ENCODE data around the gene LSR.

The LSR gene

DNA sequence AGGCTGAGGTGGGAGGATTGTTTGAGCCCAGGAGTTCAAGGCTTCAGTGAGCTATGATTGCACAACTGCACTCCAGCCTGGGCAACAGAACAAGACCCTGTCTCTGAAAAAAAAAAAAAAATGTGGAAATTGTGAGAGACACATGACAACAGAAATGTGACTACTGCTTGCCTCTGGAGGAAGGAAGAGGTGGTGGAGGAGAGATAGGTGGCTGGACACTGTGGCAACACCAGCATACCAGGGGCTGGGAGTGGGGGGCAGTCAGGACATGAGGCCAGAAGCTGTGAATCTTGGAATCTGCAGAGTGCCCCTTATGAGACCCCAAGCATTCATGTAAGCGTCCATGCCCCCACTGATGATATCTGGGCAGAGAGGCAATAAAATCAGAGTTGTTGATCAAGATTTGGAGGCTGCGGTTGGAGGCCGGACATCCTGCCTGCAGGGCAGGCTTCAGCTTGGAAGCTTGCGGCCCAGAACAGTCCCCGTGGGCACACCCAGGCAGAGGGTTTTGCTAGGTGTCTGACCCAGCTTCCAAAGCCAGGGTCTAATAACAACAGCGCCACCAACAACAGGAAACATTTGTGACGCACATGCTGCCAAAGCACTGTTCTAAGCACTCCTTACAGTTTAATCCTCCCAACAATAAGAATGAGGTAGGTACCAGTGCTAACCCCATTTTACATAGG is 37.1 kb upstream of the LSR start:
- H3K27me3 ChIP-seq: no peaks in the 10 kb centered on the region
- peaks cover 3% of the 10 kb centered on the region for H3K4me1 ChIP-seq
- no peaks in the 10 kb centered on the region for H3K36me3 ChIP-seq
- TF ChIP-seq, protein P1, sequence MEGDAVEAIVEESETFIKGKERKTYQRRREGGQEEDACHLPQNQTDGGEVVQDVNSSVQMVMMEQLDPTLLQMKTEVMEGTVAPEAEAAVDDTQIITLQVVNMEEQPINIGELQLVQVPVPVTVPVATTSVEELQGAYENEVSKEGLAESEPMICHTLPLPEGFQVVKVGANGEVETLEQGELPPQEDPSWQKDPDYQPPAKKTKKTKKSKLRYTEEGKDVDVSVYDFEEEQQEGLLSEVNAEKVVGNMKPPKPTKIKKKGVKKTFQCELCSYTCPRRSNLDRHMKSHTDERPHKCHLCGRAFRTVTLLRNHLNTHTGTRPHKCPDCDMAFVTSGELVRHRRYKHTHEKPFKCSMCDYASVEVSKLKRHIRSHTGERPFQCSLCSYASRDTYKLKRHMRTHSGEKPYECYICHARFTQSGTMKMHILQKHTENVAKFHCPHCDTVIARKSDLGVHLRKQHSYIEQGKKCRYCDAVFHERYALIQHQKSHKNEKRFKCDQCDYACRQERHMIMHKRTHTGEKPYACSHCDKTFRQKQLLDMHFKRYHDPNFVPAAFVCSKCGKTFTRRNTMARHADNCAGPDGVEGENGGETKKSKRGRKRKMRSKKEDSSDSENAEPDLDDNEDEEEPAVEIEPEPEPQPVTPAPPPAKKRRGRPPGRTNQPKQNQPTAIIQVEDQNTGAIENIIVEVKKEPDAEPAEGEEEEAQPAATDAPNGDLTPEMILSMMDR (IDR thresholded peaks at IDR 0.05; ENCODE audit: low read depth, low read length): no peak
- no peaks in the 10 kb centered on the region for H3K9me3 ChIP-seq
- H3K4me3 ChIP-seq (ENCODE audit: low read depth, low read length): no peak overlapping the region
- DNase-seq: no peak

DNA sequence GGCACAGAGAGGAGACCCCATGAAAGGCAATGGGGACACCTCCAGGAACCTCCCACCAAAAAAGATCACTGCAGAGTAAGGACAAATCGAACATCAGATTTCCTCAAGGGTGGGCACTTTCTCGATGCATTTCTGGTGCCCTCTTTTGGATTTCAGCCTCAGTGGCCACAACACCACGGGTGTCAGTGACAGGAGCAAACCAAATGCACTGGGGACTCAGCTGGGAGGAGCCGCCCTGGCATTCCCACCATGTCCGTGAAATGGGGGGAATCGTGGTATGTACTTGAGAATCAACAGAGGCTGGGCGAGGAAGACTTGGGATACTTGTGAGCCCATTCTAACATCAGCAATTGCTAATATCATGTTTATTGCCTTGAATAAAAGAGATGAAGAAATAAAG is 36.6 kb upstream of the LSR start:
- TF ChIP-seq, protein P1 (IDR thresholded peaks at IDR 0.05; ENCODE audit: low read depth, low read length): no peak
- no peak for DNase-seq
- H3K4me3 ChIP-seq (ENCODE audit: low read depth, low read length): no peak overlapping the region
- peaks cover 3% of the 10 kb centered on the region for H3K4me1 ChIP-seq
- H3K36me3 ChIP-seq: no peaks in the 10 kb centered on the region
- H3K27me3 ChIP-seq: no peaks in the 10 kb centered on the region
- no peaks in the 10 kb centered on the region for H3K9me3 ChIP-seq

DNA sequence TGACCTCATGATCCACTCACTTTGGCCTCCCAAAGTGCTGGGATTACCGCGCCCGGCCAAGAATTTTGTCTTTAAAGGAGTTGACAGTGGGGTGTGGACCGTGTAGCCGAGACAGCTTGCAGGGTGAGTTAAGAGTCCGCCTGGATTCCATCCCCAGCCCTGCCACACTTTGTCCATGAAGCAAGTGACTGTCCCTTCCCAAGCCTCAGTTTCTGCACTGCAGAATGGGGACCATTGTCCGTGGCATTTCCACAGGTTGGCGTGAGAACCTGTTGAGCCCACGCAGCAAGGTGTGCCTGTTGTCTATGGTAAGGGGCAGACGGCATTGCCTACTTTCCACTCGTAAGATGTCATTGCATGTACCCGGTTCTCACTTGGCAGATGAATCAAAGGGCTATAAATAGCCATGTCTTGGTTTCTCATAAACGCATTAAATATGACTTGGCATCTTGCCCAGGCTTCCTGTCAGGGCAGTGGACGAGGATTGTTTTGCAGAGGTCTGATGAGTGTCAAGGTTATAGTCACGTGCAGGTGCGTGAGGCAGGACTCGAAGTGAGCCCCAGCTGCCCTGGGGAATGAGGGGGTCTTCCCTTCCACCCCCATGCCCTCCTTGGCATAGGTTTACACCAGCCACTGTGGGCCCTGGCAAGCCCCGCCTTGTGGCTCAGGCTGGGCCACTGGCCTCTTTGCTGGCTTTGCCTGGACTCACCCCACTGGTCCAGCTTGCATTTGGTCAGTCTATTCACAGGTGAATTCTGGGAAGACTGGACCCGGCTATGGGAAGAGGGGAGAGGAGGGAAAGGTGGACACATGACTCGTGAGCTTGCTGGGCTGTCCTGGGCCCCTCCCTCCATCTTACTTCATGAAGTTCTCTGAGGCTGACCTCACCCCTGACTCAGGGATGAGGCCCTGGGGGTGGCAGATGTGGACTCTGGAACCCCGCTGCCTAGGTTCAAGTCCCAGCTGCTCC is 34.9 kb upstream of the LSR start:
- H3K9me3 ChIP-seq: no peaks in the 10 kb centered on the region
- no peaks in the 10 kb centered on the region for H3K27me3 ChIP-seq
- TF ChIP-seq, protein P1 (IDR thresholded peaks at IDR 0.05; ENCODE audit: low read depth, low read length): no peak
- peak; percentile 77 for DNase-seq
- H3K4me3 ChIP-seq (ENCODE audit: low read depth, low read length): peak overlapping the region; percentile 12; the same call in 1 of the 2 replicates
- H3K4me1 ChIP-seq: peaks cover 3% of the 10 kb centered on the region
- H3K36me3 ChIP-seq: no peaks in the 10 kb centered on the region

DNA sequence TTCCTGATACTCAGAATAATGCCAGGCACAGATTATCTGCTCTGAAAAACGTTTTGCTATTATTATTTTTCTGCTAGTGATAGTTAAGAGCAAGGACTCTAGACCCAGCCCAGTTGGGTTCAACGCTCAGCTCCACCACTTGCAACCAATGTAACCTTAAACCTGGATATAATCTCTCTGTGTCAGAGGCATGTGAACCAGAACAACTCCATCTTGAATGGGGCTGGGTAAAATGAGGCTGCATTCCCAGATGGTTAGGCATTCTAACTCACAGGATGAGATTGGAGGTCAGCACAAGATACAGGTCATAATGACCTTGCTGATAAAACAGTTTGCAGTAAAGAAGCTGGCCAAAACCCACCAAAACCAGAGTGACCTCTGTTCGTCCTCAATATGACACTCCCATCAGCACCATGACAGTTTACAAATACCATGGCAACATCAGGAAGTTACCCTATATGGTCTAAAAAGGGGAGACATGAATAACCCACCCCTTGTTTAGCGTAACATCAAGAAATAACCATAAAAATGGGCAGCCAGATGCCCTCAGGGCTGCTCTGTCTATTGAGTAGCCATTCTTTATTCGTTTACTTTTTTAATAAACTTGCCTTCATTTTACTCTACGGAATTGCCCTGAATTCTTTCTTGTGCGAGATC is 33.9 kb upstream of the LSR start:
- Histone ChIP-seq H3K4me3 (ENCODE audit: low read depth, low read length) (no peak overlapping the region), H3K27me3 (no peaks in the 10 kb centered on the region), H3K4me1 (peaks cover 3% of the 10 kb centered on the region), H3K9me3 (no peaks in the 10 kb centered on the region), H3K36me3 (no peaks in the 10 kb centered on the region)
- no peak for DNase-seq
- TF ChIP-seq, protein P1 (IDR thresholded peaks at IDR 0.05; ENCODE audit: low read depth, low read length): no peak

DNA sequence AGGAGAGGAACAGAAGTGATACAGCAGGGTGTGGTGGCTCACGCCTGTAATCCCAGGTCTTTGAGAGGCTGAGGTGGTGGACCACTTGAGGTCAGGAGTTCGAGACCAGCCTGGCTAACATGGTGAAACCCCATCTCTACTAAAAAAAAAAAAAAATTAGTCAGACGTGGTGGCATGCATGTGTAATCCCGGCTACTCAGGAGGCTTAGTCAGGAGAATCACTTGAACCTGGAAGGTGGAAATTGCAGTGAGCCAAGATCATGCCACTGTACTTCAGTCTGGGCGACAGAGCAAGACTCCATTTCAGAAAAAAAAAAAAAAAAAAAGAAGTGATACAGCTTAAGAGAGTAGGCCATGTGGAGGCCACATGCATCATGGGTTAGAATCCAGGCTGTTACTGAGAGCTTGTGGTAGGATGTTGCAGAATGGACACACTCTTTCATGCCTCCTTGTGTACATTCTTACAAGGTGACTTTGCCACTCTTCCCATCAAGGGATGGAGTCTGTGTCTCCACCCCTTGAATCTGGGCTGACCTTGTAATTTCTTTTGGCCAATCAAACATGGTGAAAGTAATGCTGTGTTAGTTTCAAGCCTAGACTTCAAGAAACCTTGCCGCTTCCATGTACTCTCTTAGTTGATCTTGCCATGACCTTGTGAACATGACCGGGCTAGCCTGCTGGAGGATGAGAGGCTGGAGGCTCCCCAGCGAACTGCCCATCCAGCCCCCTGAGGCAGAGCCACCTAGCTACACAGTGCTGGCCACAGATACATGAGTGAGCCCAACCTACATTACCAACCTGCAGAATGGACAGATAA is 32.6 kb upstream of the LSR start:
- TF ChIP-seq, protein P1 (IDR thresholded peaks at IDR 0.05; ENCODE audit: low read depth, low read length): no peak

More for the DNA sequence above, 32.6 kb upstream of the LSR start:
- no peaks in the 10 kb centered on the region for H3K27me3 ChIP-seq
- H3K4me3 ChIP-seq (ENCODE audit: low read depth, low read length): no peak overlapping the region
- no peaks in the 10 kb centered on the region for H3K9me3 ChIP-seq
- peaks cover 3% of the 10 kb centered on the region for H3K4me1 ChIP-seq
- DNase-seq: no peak
- H3K36me3 ChIP-seq: no peaks in the 10 kb centered on the region

Data from BE2C (cell line).